Aorta (tissue), 5 donors: ENCODE data around the gene CYP2J2. TPM values are rescaled to one million over a fixed set of nuclear protein-coding genes. Genes with fewer than 3 reads are reported as not detected.

Source experiments
- ATAC-seq: fragments of 200-7000 bp; cut with Tn5 transposase; one replicate; pipeline ENCODE4 v1.9.1; 2022; ENCODE audit warnings: moderate library complexity; ENCODE audit not compliant: low FRiP score
- DNase-seq, 2 donors: peaks; one replicate each; pipeline ENCODE4 v3.0.0-alpha.2; 2020
- H3K27ac ChIP-seq, 2 donors: one replicate each; pipeline ENCODE4 v1.5.1; 2013; ENCODE audit warnings: low read length in 2 of 2, mild to moderate bottlenecking in 2 of 2, moderate library complexity in 2 of 2, control low read depth in 1 of 2, inconsistent platforms in 1 of 2, low read depth in 1 of 2
- H3K27me3 ChIP-seq, 2 donors: one replicate each; pipeline ENCODE4 v1.6.1; 2013; ENCODE audit warnings: control low read depth in 1 of 2, low read length in 1 of 2, mild to moderate bottlenecking in 1 of 2, moderate library complexity in 1 of 2; ENCODE audit not compliant: insufficient read depth in 2 of 2, control insufficient read depth in 1 of 2
- H3K36me3 ChIP-seq, 2 donors: one replicate each; pipeline ENCODE4 v1.6.1; 2013; ENCODE audit warnings: control low read depth in 1 of 2, low read length in 1 of 2, mild to moderate bottlenecking in 1 of 2; ENCODE audit not compliant: insufficient read depth in 2 of 2, control insufficient read depth in 1 of 2
- H3K4me1 ChIP-seq, 2 donors: one replicate each; pipeline ENCODE4 v1.6.1; 2013; ENCODE audit warnings: low read length in 2 of 2, control low read depth in 1 of 2, mild to moderate bottlenecking in 1 of 2, moderate library complexity in 1 of 2; ENCODE audit not compliant: insufficient read depth in 2 of 2, control insufficient read depth in 1 of 2
- H3K4me3 ChIP-seq, 2 donors: one replicate each; pipeline ENCODE4 v1.5.1; 2013; ENCODE audit warnings: low read length in 2 of 2, control low read depth in 1 of 2, mild to moderate bottlenecking in 1 of 2
- H3K9me3 ChIP-seq: one replicate; pipeline ENCODE4 v1.6.1; 2013; ENCODE audit warnings: mild to moderate bottlenecking, low read length; ENCODE audit not compliant: control insufficient read depth
- WGBS, 2 donors: extraction: QIAGEN DNeasy Blood & Tissue Kit; methylation state at CpG; one replicate each; pipeline ENCODE4 v1.1.7; 2013; 5-methylcytosine and 5-hydroxymethylcytosine counted together
- intact Hi-C, 2 donors: fragments of 100-400 bp; cut with DNase I; formaldehyde crosslinking; loops; one replicate each; pipeline versions ENCODE4 v1.14.2 to v1.15.0; 2022
- polyA plus RNA-seq, 2 donors: library from polyadenylated mRNA; stranded (reverse); fragments of 200-250 nt; gene quantifications; one replicate each; pipeline ENCODE4 v1.2.3, GENCODE V29; 2013
- total RNA-seq, 2 donors: library from RNA; stranded (reverse); fragmentation: NEBNext Ultra II Directional; extraction: Animal tissue kit (Norgen Biotek cat#: 25700); gene quantifications; one replicate each; pipeline ENCODE4 v1.2.1, GENCODE V29; 2021
- donor health status: healthy with polysubstance abuse.
- donor health status: Bipolar disorder and iron deficiency.
- donor health status: DM: no; HTN: no; CAD: no.
- donor health status: DM: no; HTN: no; CAD: no.
- donor health status: DM: yes; HTN: yes; CAD: no.

Gene CYP2J2
- total and polyA plus RNA-seq, 4 donors: 0.16 to 1.5 (median 0.38) TPM

GRCh38 chr1:59952065-59952464 is 25.5 kb upstream of the CYP2J2 start:
- no peak overlapping the region for H3K4me3 ChIP-seq
- WGBS, 2 donors: 91 to 93% methylated on average over 2 of the region's 2 CpGs

GRCh38 chr1:59949648-59950047 is 23.1 kb upstream of the CYP2J2 start:
- Histone ChIP-seq H3K9me3 (no peaks in the 10 kb centered on the region), H3K36me3 (no peaks in the 10 kb centered on the region), H3K4me1 (no peaks in the 10 kb centered on the region), H3K4me3 (no peak overlapping the region), H3K27me3 (no peaks in the 10 kb centered on the region), H3K27ac (no peak overlapping the region)
- intact Hi-C loops: loop anchor here in 1 of 2 donors (5.0 kb wide), 1 partner anchor 47 kb away; no protein-coding TSS in a partner anchor
- ATAC-seq (no peak), DNase-seq (no peak)

More at GRCh38 chr1:59952065-59952464, 25.5 kb upstream of the CYP2J2 start:
- Histone ChIP-seq H3K36me3 (no peaks in the 10 kb centered on the region), H3K9me3 (no peaks in the 10 kb centered on the region), H3K27me3 (no peaks in the 10 kb centered on the region), H3K4me1 (no peaks in the 10 kb centered on the region), H3K27ac (no peak overlapping the region)
- no peak for DNase-seq
- intact Hi-C loops: no loop called here
- no peak for ATAC-seq

- Histone ChIP-seq H3K27me3 (no peaks in the 10 kb centered on the region), H3K36me3 (no peaks in the 10 kb centered on the region), H3K9me3 (no peaks in the 10 kb centered on the region), H3K27ac (no peak overlapping the region), H3K4me3 (no peak overlapping the region), H3K4me1 (no peaks in the 10 kb centered on the region)
- ATAC-seq (no peak), DNase-seq (no peak)
- WGBS, 2 donors: 63 to 67% methylated on average over 1 of the region's 1 CpG
- intact Hi-C loops: loop anchor here in 1 of 2 donors (5.0 kb wide), 1 partner anchor 47 kb away; no protein-coding TSS in a partner anchor
These were observed 22.4 kb upstream of the CYP2J2 start for GRCh38 chr1:59948990-59949389.

GRCh38 chr1:59947047-59947938 is 20.7 kb upstream of the CYP2J2 start:
- Histone ChIP-seq H3K27me3 (no peaks in the 10 kb centered on the region), H3K9me3 (no peaks in the 10 kb centered on the region), H3K4me3 (no peak overlapping the region), H3K4me1 (no peaks in the 10 kb centered on the region), H3K36me3 (no peaks in the 10 kb centered on the region), H3K27ac (no peak overlapping the region)
- ATAC-seq: peak; percentile 85
- DNase-seq: no peak
- intact Hi-C loops: loop anchor here in 1 of 2 donors (2.0 to 5.0 kb wide), 2 partner anchors 45 to 66 kb away; no protein-coding TSS in a partner anchor
- WGBS, 2 donors: 2 to 5% methylated on average over 6 of the region's 6 CpGs

- no peak for ATAC-seq
- no peaks in the 10 kb centered on the region for H3K36me3 ChIP-seq
- no peak overlapping the region for H3K27ac ChIP-seq
- no peaks in the 10 kb centered on the region for H3K27me3 ChIP-seq
- no peaks in the 10 kb centered on the region for H3K4me1 ChIP-seq
- 38 to 43% methylated on average over 1 of the region's 1 CpG for WGBS, 2 donors
- no peak for DNase-seq
- intact Hi-C loops: loop anchor here in 1 of 2 donors (2.0 to 5.0 kb wide), 2 partner anchors 43 to 65 kb away; no protein-coding TSS in a partner anchor
- no peak overlapping the region for H3K4me3 ChIP-seq
- no peaks in the 10 kb centered on the region for H3K9me3 ChIP-seq
These were observed 19.2 kb upstream of the CYP2J2 start for GRCh38 chr1:59945790-59946189.

GRCh38 chr1:59939393-59939792 is 12.8 kb upstream of the CYP2J2 start:
- 83 to 90% methylated on average over 4 of the region's 4 CpGs for WGBS, 2 donors
- intact Hi-C loops: no loop called here
- no peak for DNase-seq
- Histone ChIP-seq H3K4me3 (no peak overlapping the region), H3K36me3 (no peaks in the 10 kb centered on the region), H3K4me1 (no peaks in the 10 kb centered on the region), H3K9me3 (peaks cover 5% of the 10 kb centered on the region), H3K27ac (no peak overlapping the region), H3K27me3 (peaks cover 0 to 2% of the 10 kb centered on the region in 2 donors)
- ATAC-seq: no peak

GRCh38 chr1:59937636-59938210 is 11.2 kb upstream of the CYP2J2 start:
- WGBS, 2 donors: 89% methylated on average over 3 of the region's 3 CpGs
- no peaks in the 10 kb centered on the region for H3K4me1 ChIP-seq
- peaks cover 5% of the 10 kb centered on the region for H3K9me3 ChIP-seq
- H3K27me3 ChIP-seq: peaks cover 0 to 2% of the 10 kb centered on the region in 2 donors
- H3K27ac ChIP-seq: no peak overlapping the region
- DNase-seq (no peak), ATAC-seq (no peak)
- H3K36me3 ChIP-seq: no peaks in the 10 kb centered on the region
- intact Hi-C loops: no loop called here
- H3K4me3 ChIP-seq: no peak overlapping the region

- 75 to 78% methylated on average over 5 of the region's 5 CpGs for WGBS, 2 donors
- peaks cover 0 to 2% of the 10 kb centered on the region in 2 donors for H3K27me3 ChIP-seq
- peaks cover 5% of the 10 kb centered on the region for H3K9me3 ChIP-seq
- DNase-seq (no peak), ATAC-seq (no peak)
- H3K36me3 ChIP-seq: no peaks in the 10 kb centered on the region
- H3K4me1 ChIP-seq: no peaks in the 10 kb centered on the region
- H3K4me3 ChIP-seq: no peak overlapping the region
- no peak overlapping the region for H3K27ac ChIP-seq
- intact Hi-C loops: no loop called here
These were observed 9.8 kb upstream of the CYP2J2 start for GRCh38 chr1:59936358-59936821.
